ENCODE data around the gene LMBR1L.
"Not testable (repeated sequence)": the region's sequence is repeated elsewhere in the genome, so short reads cannot be mapped to it uniquely, and the experiment has no call there.

Gene LMBR1L

GRCh38 chr12:49088150-49088931 is 22.3 kb downstream of the LMBR1L start:
- peak; percentile 50 to 61 for DNase-seq (ENCODE audit: low read depth in 2 of 2)

- no peak for DNase-seq (ENCODE audit: low read depth in 2 of 2)
Measured at GRCh38 chr12:49086116-49086515, 24.5 kb downstream of the LMBR1L start.

GRCh38 chr12:49084438-49084837 is 26.2 kb downstream of the LMBR1L start:
- DNase-seq (ENCODE audit: low read depth in 2 of 2), result no peak

- no peak for DNase-seq (ENCODE audit: low read depth in 2 of 2)
Measured at GRCh38 chr12:49079793-49080192, 30.9 kb downstream of the LMBR1L start.

GRCh38 chr12:49070971-49071370 is 39.7 kb downstream of the LMBR1L start:
- no peak for DNase-seq (ENCODE audit: low read depth in 2 of 2)

GRCh38 chr12:49069507-49070346 is 40.9 kb downstream of the LMBR1L start, which contains the start of gene RHEBL1:
Gene RHEBL1, minus strand, starts transcription at chr12:49069979. Its CDS starts 194 bp downstream, at chr12:49069785.
- peak; percentile 88 to 90 for DNase-seq (ENCODE audit: low read depth in 2 of 2)

GRCh38 chr12:49068879-49069506 is 41.7 kb downstream of the LMBR1L start:
- no peak for DNase-seq (ENCODE audit: low read depth in 2 of 2)

GRCh38 chr12:49066120-49066519 is 44.5 kb downstream of the LMBR1L start:
- no peak for DNase-seq (ENCODE audit: low read depth in 2 of 2)

GRCh38 chr12:49064767-49065152 is 45.9 kb downstream of the LMBR1L start:
- no peak for DNase-seq (ENCODE audit: low read depth in 2 of 2)

- DNase-seq (ENCODE audit: low read depth in 2 of 2), result not testable (repeated sequence)
Measured at GRCh38 chr12:49061916-49062315, 48.7 kb downstream of the LMBR1L start.

- no peak for DNase-seq (ENCODE audit: low read depth in 2 of 2)
Measured at GRCh38 chr12:49061157-49061650, 49.4 kb downstream of the LMBR1L start.

GRCh38 chr12:49060237-49061156 is 50.1 kb downstream of the LMBR1L start, which contains the start of gene KMT2D:
Gene KMT2D, minus strand, starts transcription at chr12:49060794. Its CDS starts 5,470 bp downstream, at chr12:49055324.
- DNase-seq (ENCODE audit: low read depth in 2 of 2), result peak; percentile 91 to 93

GRCh38 chr12:49059299-49060171 is 51.1 kb downstream of the LMBR1L start:
- DNase-seq (ENCODE audit: low read depth in 2 of 2), result no peak

- DNase-seq (ENCODE audit: low read depth in 2 of 2), result no peak
Measured at GRCh38 chr12:49059045-49059298, 51.7 kb downstream of the LMBR1L start.

GRCh38 chr12:49058366-49059044 is 52.1 kb downstream of the LMBR1L start:
- no peak for DNase-seq (ENCODE audit: low read depth in 2 of 2)

GRCh38 chr12:49057888-49058287 is 52.8 kb downstream of the LMBR1L start:
- DNase-seq (ENCODE audit: low read depth in 2 of 2), result no peak

- DNase-seq (ENCODE audit: low read depth in 2 of 2), result peak; percentile 17 to 20
Measured at GRCh38 chr12:49055978-49056754, 54.5 kb downstream of the LMBR1L start.

- DNase-seq (ENCODE audit: low read depth in 2 of 2), result no peak
Measured at GRCh38 chr12:49055092-49055491, 55.6 kb downstream of the LMBR1L start.

GRCh38 chr12:49054524-49054923 is 56.1 kb downstream of the LMBR1L start:
- DNase-seq (ENCODE audit: low read depth in 2 of 2), result no peak
